K562 (cell line): ENCODE results near the gene TULP3.

ENCODE experiments used
- KAT2B ChIP-seq: IDR thresholded peaks from one replicate; pipeline ENCODE4 v1.6.1; 2012; ENCODE audit warnings: low read depth, mild to moderate bottlenecking, control low read depth, inconsistent platforms, low read length, moderate library complexity
- ZNF444 ChIP-seq: fragments of 250-450 bp; sonication (Bioruptor Pico); IDR thresholded peaks from 2 replicates; pipeline ENCODE4 v1.4.0; 2020; ENCODE audit warnings: mild to moderate bottlenecking, moderate library complexity

DNA sequence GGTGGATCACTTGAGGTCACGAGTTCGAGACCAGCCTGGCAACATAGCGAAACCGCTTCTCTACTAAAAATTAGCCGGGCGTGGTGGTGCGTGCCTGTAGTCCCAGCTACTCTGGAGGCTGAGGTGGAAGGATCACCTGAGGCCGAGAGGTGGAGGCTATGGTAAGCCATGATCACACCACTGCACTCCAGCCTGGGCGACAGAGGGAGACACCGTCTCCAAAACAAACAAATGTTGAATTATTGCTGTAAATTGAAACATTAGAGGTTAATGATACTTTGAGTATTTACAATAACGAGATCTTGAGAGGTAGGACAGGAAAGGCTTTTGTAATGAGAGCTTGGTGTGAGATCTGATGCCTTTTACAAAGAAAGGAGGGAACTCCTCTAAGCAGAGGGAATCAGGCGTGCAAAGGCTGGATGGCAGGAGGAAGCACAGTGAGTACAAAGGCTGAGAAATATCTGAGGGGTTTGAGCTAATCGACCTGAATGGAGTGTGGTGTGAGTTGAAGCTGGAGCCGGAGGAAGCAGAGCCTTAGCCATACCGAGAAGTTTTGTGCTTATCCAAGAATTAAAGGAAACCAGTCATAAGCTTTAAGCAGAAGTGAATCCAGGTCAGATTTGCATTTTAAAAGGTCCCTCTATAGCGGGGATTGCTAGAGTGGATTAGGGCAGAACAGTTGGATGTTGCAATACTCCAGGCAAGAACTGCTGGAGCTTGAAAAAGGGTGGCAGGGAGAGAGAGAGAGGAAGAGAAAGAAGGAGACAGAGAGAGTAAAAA lies 12.5 kb upstream of the TULP3 start:
- TF ChIP-seq KAT2B, result no peak
- no peak for TF ChIP-seq ZNF444 (CRISPR knock-in tag)
